HG02943 (cell line): ENCODE data around the gene LRRN4.
A peak's percentile ranks its signal among the peaks of the same experiment; 100 is the strongest.
"Not testable (repeated sequence)": the region's sequence is repeated elsewhere in the genome, so short reads cannot be mapped to it uniquely, and the experiment has no call there.

Source experiments
- ATAC-seq: cut with Tn5 transposase; IDR thresholded peaks from one replicate; pipeline ENCODE4 v1.9.1; 2021; ENCODE audit warnings: mild to moderate bottlenecking, low read depth, moderate library complexity; ENCODE audit not compliant: unreplicated experiment

LRRN4 gene

GRCh38 chr20:6034134-6034969 is 19.5 kb downstream of the LRRN4 start:
- no peak for ATAC-seq

- not testable (repeated sequence) for ATAC-seq
Measured at GRCh38 chr20:6032907-6033306, 21.0 kb downstream of the LRRN4 start.

GRCh38 chr20:6030453-6031080 is 23.3 kb downstream of the LRRN4 start:
- ATAC-seq, result no peak

- no peak for ATAC-seq
Measured at GRCh38 chr20:6029538-6029937, 24.3 kb downstream of the LRRN4 start.

- no peak for ATAC-seq
Measured at GRCh38 chr20:6028818-6029217, 25.0 kb downstream of the LRRN4 start.

- ATAC-seq, result no peak
Measured at GRCh38 chr20:6026051-6026450, 27.8 kb downstream of the LRRN4 start.

GRCh38 chr20:6024768-6025167 is 29.1 kb downstream of the LRRN4 start:
- ATAC-seq, result no peak

GRCh38 chr20:6017880-6018279 is 36.0 kb downstream of the LRRN4 start:
- no peak for ATAC-seq

GRCh38 chr20:6017467-6017866 is 36.4 kb downstream of the LRRN4 start:
- ATAC-seq, result no peak

GRCh38 chr20:6014957-6015356 is 38.9 kb downstream of the LRRN4 start:
- ATAC-seq, result no peak

- ATAC-seq, result no peak
Measured at GRCh38 chr20:6014017-6014416, 39.8 kb downstream of the LRRN4 start.

- ATAC-seq, result no peak
Measured at GRCh38 chr20:6012179-6012578, 41.7 kb downstream of the LRRN4 start.

GRCh38 chr20:6008254-6008653 is 45.6 kb downstream of the LRRN4 start:
- ATAC-seq, result no peak

GRCh38 chr20:6007529-6008103 is 46.2 kb downstream of the LRRN4 start:
- no peak for ATAC-seq

- no peak for ATAC-seq
Measured at GRCh38 chr20:6007094-6007528, 46.7 kb downstream of the LRRN4 start.

GRCh38 chr20:6006603-6006949 is 47.3 kb downstream of the LRRN4 start:
- no peak for ATAC-seq

- ATAC-seq, result no peak
Measured at GRCh38 chr20:6000871-6001270, 53.0 kb downstream of the LRRN4 start.

GRCh38 chr20:5999783-6000182 is 54.1 kb downstream of the LRRN4 start:
- ATAC-seq, result no peak

- ATAC-seq, result peak; percentile 92
Measured at GRCh38 chr20:5996765-5997164, 57.1 kb downstream of the LRRN4 start.

GRCh38 chr20:5991623-5992441 is 62.0 kb downstream of the LRRN4 start:
- ATAC-seq, result no peak

- ATAC-seq, result no peak
Measured at GRCh38 chr20:5990946-5991345, 62.9 kb downstream of the LRRN4 start.
